Keratinocyte (primary cell): Measurements from ENCODE around the gene HSPB1. TPM values are rescaled to one million over a fixed set of nuclear protein-coding genes. Genes with fewer than 3 reads are reported as not detected.
A peak's percentile ranks its signal among the peaks of the same experiment; 100 is the strongest.

ENCODE experiments used
- DNase-seq: peaks from one replicate; pipeline ENCODE4 v3.0.0-alpha.2; 2011; ENCODE audit warnings: low read depth, missing footprints, low spot score
- FAIRE-seq: peaks from 2 replicates; lab custom pipeline; 2011; peaks lifted over from hg19 to GRCh38; lab: Jason Lieb, UNC
- H2AFZ ChIP-seq: 2 replicates; pipeline ENCODE4 v1.6.0; 2012; ENCODE audit warnings: low read length, control low read depth, inconsistent platforms; ENCODE audit not compliant: control insufficient read depth
- H3K27ac ChIP-seq: 2 replicates; pipeline ENCODE4 v1.5.1; 2011; ENCODE audit warnings: low read length; ENCODE audit not compliant: control insufficient read depth, insufficient read depth
- H3K27me3 ChIP-seq: 3 replicates; pipeline ENCODE4 v1.6.0; 2011; ENCODE audit warnings: low read length; ENCODE audit not compliant: control insufficient read depth, insufficient read depth; ENCODE audit errors: extremely low read depth
- H3K36me3 ChIP-seq, 2 experiments: 2 replicates in 1 of 2; 3 replicates in 1 of 2; pipeline ENCODE4 v1.5.1; 2011; ENCODE audit warnings: low read length in 2 of 2, mild to moderate bottlenecking in 1 of 2; ENCODE audit not compliant: control insufficient read depth in 2 of 2, insufficient read depth in 2 of 2; ENCODE audit errors: extremely low read depth in 1 of 2
- H3K4me1 ChIP-seq: 3 replicates; pipeline ENCODE4 v1.5.1; 2011; ENCODE audit warnings: low read length; ENCODE audit not compliant: control insufficient read depth, insufficient read depth; ENCODE audit errors: extremely low read depth
- H3K4me2 ChIP-seq: 3 replicates; pipeline ENCODE4 v1.6.0; 2011; ENCODE audit warnings: low read depth, low read length; ENCODE audit not compliant: control insufficient read depth, insufficient read depth; ENCODE audit errors: extremely low read depth
- H3K4me3 ChIP-seq, 3 experiments: fragments of 200-600 bp in 1 of 3; sonication (generic) in 1 of 3; 2 replicates in 2 of 3; 3 replicates in 1 of 3; pipeline ENCODE4 v1.5.1; 2011 to 2016; ENCODE audit warnings: low read length in 3 of 3, mild to moderate bottlenecking in 3 of 3, control low read depth in 2 of 3, inconsistent platforms in 1 of 3, low read depth in 1 of 3, mixed read lengths in 1 of 3, mixed run types in 1 of 3, moderate library complexity in 1 of 3; ENCODE audit not compliant: control insufficient read depth in 2 of 3, insufficient read depth in 2 of 3; ENCODE audit errors: extremely low read depth in 1 of 3
- H3K79me2 ChIP-seq: 2 replicates; pipeline ENCODE4 v1.6.0; 2012; ENCODE audit warnings: low read length; ENCODE audit not compliant: control insufficient read depth, insufficient read depth
- H3K9ac ChIP-seq: 3 replicates; pipeline ENCODE4 v1.6.0; 2011; ENCODE audit warnings: low read length; ENCODE audit not compliant: control insufficient read depth, insufficient read depth; ENCODE audit errors: extremely low read depth
- H3K9me1 ChIP-seq: 3 replicates; pipeline ENCODE4 v1.6.0; 2011; ENCODE audit warnings: low read length; ENCODE audit not compliant: control insufficient read depth, insufficient read depth; ENCODE audit errors: extremely low read depth
- H3K9me3 ChIP-seq: 2 replicates; pipeline ENCODE4 v1.5.1; 2012; ENCODE audit warnings: low read depth, low read length; ENCODE audit not compliant: control insufficient read depth
- H4K20me1 ChIP-seq: 3 replicates; pipeline ENCODE4 v1.6.0; 2011; ENCODE audit warnings: low read length; ENCODE audit not compliant: control insufficient read depth, insufficient read depth; ENCODE audit errors: extremely low read depth
- CTCF ChIP-seq, 3 experiments: IDR thresholded peaks in 1 of 3; conservative IDR thresholded peaks in 1 of 3; optimal IDR thresholded peaks in 1 of 3; 2 replicates in 2 of 3; 3 replicates in 1 of 3; pipeline versions ENCODE3 to v1.5.1; 2011; ENCODE audit warnings: low read length in 3 of 3, mild to moderate bottlenecking in 3 of 3, moderate library complexity in 2 of 3, control low read depth in 1 of 3, inconsistent platforms in 1 of 3; ENCODE audit not compliant: insufficient read depth in 2 of 3; ENCODE audit errors: extremely low read depth in 1 of 3
- EZH2 ChIP-seq: IDR thresholded peaks from one replicate; pipeline ENCODE4 v1.6.1; 2012; ENCODE audit warnings: inconsistent platforms, mild to moderate bottlenecking, low read length, moderate library complexity
- dilution Hi-C: fragments of 300-500 bp; cut with MboI; formaldehyde crosslinking; loops from one replicate; pipeline ENCODE4 v1.7.0; 2020; ENCODE audit warnings: low sequenced_read_pairs; ENCODE audit not compliant: extremely low pct_ligation_motif_present
- polyA minus RNA-seq, 3 experiments: library from RNA; depleted of rRNA, polyadenylated mRNA; stranded (reverse); fragments of >200 nt; gene quantifications; 1 replicate in 1 of 3; 2 replicates in 1 of 3; 3 replicates in 1 of 3; pipeline ENCODE4 v1.2.3, GENCODE V29; 2011
- polyA plus RNA-seq, 5 experiments: library from polyadenylated mRNA; depleted of rRNA in 3 of 5; stranded (reverse) in 3 of 5; stranded (forward) in 1 of 5; unstranded in 1 of 5; fragments of >200 nt; gene quantifications; 1 replicate in 1 of 5; 2 replicates in 3 of 5; 3 replicates in 1 of 5; pipeline versions ENCODE4 v1.2.1 to v1.2.3, GENCODE V29; 2011 to 2012; ENCODE audit warnings: missing spikeins in 2 of 5, low read depth in 1 of 5, low replicate concordance in 1 of 5

Gene HSPB1
- polyA plus RNA-seq (460 to 1,644 TPM (median 478 TPM) in 3 replicates), polyA minus RNA-seq (147 to 577 TPM (median 569 TPM) in 3 replicates)
- polyA plus RNA-seq (2011; ENCODE audit: low read depth): 1,835 TPM
- 1,014 and 2,934 TPM in 2 replicates for polyA plus RNA-seq (2011; cell fraction: cytosol; rRNA removed)
- polyA plus RNA-seq (2011; cell fraction: nucleus; rRNA removed): 815 and 1,237 TPM in 2 replicates
- 1,130 and 7,717 TPM in 2 replicates for polyA plus RNA-seq (2012; ENCODE audit: low replicate concordance)
- polyA minus RNA-seq (2011; cell fraction: cytosol; rRNA and poly(A)+ RNA removed): 2,222 TPM
- 585 and 748 TPM in 2 replicates for polyA minus RNA-seq (2011; cell fraction: nucleus; rRNA and poly(A)+ RNA removed)

GRCh38 chr7:76302347-76303201 is at the start of gene HSPB1:
HSPB1 (plus strand) TSS chr7:76302673; CDS start chr7:76302713, 40 bp downstream.
- Histone ChIP-seq H3K9ac (peak within 1 kb of the TSS; percentile 89), H3K4me2 (peak within 1 kb of the TSS; percentile 78), H4K20me1 (no peaks in the 10 kb centered on the region), H3K36me3 (peaks cover 2 to 9% of the 10 kb centered on the region in 2 experiments), H3K79me2 (peaks cover 4% of the 10 kb centered on the region), H3K4me1 (peaks cover 50% of the 10 kb centered on the region), H3K9me3 (no peaks in the 10 kb centered on the region), H3K9me1 (no peaks in the 10 kb centered on the region), H3K27me3 (no peaks in the 10 kb centered on the region), H3K27ac (peak within 1 kb of the TSS; percentile 71), H2AFZ (peak within 1 kb of the TSS; percentile 41), H3K4me3 (peak within 1 kb of the TSS; percentile 76 to 95 (median 77))
- no peak for DNase-seq
- no peak for FAIRE-seq
- TF ChIP-seq EZH2: no peak
- no peak for TF ChIP-seq CTCF (optimal IDR thresholded peaks at IDR 0.05 in 1 of 3, IDR thresholded peaks at IDR 0.05 in 1 of 3, conservative IDR thresholded peaks at IDR 0.05 in 1 of 3; ENCODE audit: extremely low read depth in 1 of 3, insufficient read depth in 2 of 3, low read length in 3 of 3)
- dilution Hi-C loops: no loop called here

- no peaks in the 10 kb centered on the region for H4K20me1 ChIP-seq
- no peaks in the 10 kb centered on the region for H3K9me3 ChIP-seq
- H3K4me1 ChIP-seq: no peaks in the 10 kb centered on the region
- no peak for DNase-seq
- H3K27me3 ChIP-seq: peaks cover 9% of the 10 kb centered on the region
- dilution Hi-C loops: no loop called here
- FAIRE-seq: no peak
- no peak overlapping the region for H3K9ac ChIP-seq
- no peaks in the 10 kb centered on the region for H3K79me2 ChIP-seq
- no peak overlapping the region for H3K4me2 ChIP-seq
- TF ChIP-seq CTCF (optimal IDR thresholded peaks at IDR 0.05 in 1 of 3, IDR thresholded peaks at IDR 0.05 in 1 of 3, conservative IDR thresholded peaks at IDR 0.05 in 1 of 3; ENCODE audit: extremely low read depth in 1 of 3, insufficient read depth in 2 of 3, low read length in 3 of 3) (no peak), EZH2 (no peak)
- H3K36me3 ChIP-seq: no peaks in the 10 kb centered on the region
- no peak overlapping the region for H3K4me3 ChIP-seq
- H3K9me1 ChIP-seq: no peaks in the 10 kb centered on the region
- H2AFZ ChIP-seq: no peak overlapping the region
- no peak overlapping the region for H3K27ac ChIP-seq
Observed at GRCh38 chr7:76254781-76255180, 47.7 kb upstream of the HSPB1 start.
